ENCODE data around the gene AKR1E2.
A peak's percentile ranks its signal among the peaks of the same experiment; 100 is the strongest.

Gene AKR1E2

GRCh38 chr10:4844864-4845263 is 18.9 kb downstream of the AKR1E2 start:
- no peak for DNase-seq (ENCODE audit: low read depth, low spot score)

GRCh38 chr10:4845766-4846165 is 19.8 kb downstream of the AKR1E2 start:
- no peak for DNase-seq (ENCODE audit: low read depth, low spot score)

- DNase-seq (ENCODE audit: low read depth, low spot score): no peak
Observed at GRCh38 chr10:4846775-4847174, 20.8 kb downstream of the AKR1E2 start.

GRCh38 chr10:4847561-4848355 is 21.8 kb downstream of the AKR1E2 start:
- DNase-seq (ENCODE audit: low read depth, low spot score): no peak

GRCh38 chr10:4848356-4849041 is 22.5 kb downstream of the AKR1E2 start:
- no peak for DNase-seq (ENCODE audit: low read depth, low spot score)

GRCh38 chr10:4849042-4849402 is 23.0 kb downstream of the AKR1E2 start:
- DNase-seq (ENCODE audit: low read depth, low spot score): no peak

GRCh38 chr10:4849555-4850242 is 23.7 kb downstream of the AKR1E2 start:
- DNase-seq (ENCODE audit: low read depth, low spot score): peak; percentile 74

GRCh38 chr10:4850397-4850796 is 24.4 kb downstream of the AKR1E2 start:
- no peak for DNase-seq (ENCODE audit: low read depth, low spot score)

GRCh38 chr10:4851176-4851575 is 25.2 kb downstream of the AKR1E2 start:
- no peak for DNase-seq (ENCODE audit: low read depth, low spot score)

- no peak for DNase-seq (ENCODE audit: low read depth, low spot score)
Observed at GRCh38 chr10:4851846-4852245, 25.8 kb downstream of the AKR1E2 start.

GRCh38 chr10:4865945-4866661 is 40.1 kb downstream of the AKR1E2 start:
- DNase-seq (ENCODE audit: low read depth, low spot score): no peak

GRCh38 chr10:4867109-4867519 is 41.1 kb downstream of the AKR1E2 start:
- DNase-seq (ENCODE audit: low read depth, low spot score): no peak

GRCh38 chr10:4867520-4868356 is 41.7 kb downstream of the AKR1E2 start:
- DNase-seq (ENCODE audit: low read depth, low spot score): no peak

- no peak for DNase-seq (ENCODE audit: low read depth, low spot score)
Observed at GRCh38 chr10:4868357-4868657, 42.3 kb downstream of the AKR1E2 start.

GRCh38 chr10:4882704-4883078 is 56.7 kb downstream of the AKR1E2 start:
- DNase-seq (ENCODE audit: low read depth, low spot score): no peak

- DNase-seq (ENCODE audit: low read depth, low spot score): no peak
Observed at GRCh38 chr10:4883079-4883739, 57.2 kb downstream of the AKR1E2 start.

- DNase-seq (ENCODE audit: low read depth, low spot score): no peak
Observed at GRCh38 chr10:4885162-4885561, 59.2 kb downstream of the AKR1E2 start.

GRCh38 chr10:4887501-4887900 is 61.5 kb downstream of the AKR1E2 start:
- DNase-seq (ENCODE audit: low read depth, low spot score): no peak

GRCh38 chr10:4888236-4888635 is 62.2 kb downstream of the AKR1E2 start:
- no peak for DNase-seq (ENCODE audit: low read depth, low spot score)

- no peak for DNase-seq (ENCODE audit: low read depth, low spot score)
Observed at GRCh38 chr10:4889959-4890358, 64.0 kb downstream of the AKR1E2 start.

- DNase-seq (ENCODE audit: low read depth, low spot score): no peak
Observed at GRCh38 chr10:4892681-4893080, 66.7 kb downstream of the AKR1E2 start.
